AG09319 (cell line): Measurements from ENCODE around the gene MRPL40.

Experiments used
- DNase-seq: peaks from one replicate; pipeline ENCODE4 v3.0.0-alpha.2; 2010; ENCODE audit warnings: low read depth; ENCODE audit errors: extremely low read depth
- CTCF ChIP-seq: IDR thresholded peaks from 2 replicates; pipeline ENCODE4 v1.5.1; 2011; ENCODE audit warnings: low read depth, mild to moderate bottlenecking, inconsistent platforms, low read length, moderate library complexity

Gene MRPL40

DNA sequence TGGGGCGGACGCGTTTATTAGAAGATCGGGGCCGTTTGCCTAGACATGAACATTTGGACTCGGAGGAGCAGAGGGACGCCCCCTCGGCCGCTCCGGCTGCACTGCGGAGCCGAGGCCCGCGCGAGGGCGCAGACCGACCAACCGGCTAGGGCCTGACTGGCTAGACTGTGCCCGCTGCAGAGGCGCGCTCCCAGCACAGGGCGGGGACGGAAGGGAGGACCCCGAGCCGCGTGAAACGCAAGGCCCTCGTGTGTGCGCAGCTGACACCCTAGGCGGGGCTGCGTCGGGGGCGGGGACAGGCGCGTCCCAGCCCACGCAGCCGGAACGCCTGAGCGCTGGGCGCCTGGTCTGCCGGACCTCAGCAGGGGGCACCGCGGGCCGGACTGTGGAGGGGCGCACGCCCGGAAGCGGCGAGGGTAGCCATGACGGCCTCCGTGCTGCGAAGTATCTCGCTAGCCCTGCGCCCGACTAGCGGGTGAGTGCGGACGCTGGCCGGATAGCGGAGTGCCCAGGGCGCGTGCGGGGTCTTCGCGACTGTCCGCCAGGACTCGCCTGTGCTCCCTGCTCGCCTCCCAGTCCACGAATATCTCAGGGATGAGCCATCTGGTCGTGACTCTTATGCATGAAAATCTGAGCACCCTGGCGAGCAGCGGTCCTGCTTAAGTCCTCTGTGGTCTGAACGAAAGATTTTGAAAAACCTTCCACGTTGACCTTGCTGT, at the start of gene MRPL40:
Gene MRPL40 (plus strand): TSS at position 413 of the 719 bp plus-strand sequence. CDS start 10 bp downstream, at position 423.
- no peak for TF ChIP-seq CTCF
- peak; percentile 86 for DNase-seq

DNA sequence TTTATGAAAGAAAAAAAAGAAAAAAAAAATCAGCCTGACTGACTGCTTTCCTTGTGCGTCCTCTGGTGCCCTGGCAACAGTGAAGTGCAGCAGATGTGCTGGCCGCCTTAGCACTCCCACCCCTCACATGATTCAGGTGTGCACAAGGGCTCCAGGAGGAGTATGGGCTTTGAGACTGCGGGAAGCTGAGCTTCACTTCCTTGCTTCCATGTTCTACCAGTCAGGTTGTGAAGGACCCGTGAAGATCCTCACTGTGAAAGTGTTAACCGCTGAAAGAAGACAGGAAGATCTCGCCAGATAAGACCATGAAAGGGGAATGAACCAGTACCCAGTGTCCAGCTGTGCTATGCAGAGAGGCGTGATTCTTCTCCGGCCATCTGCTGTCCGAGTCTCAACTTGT, 49.1 kb upstream of the MRPL40 start:
- no peak for DNase-seq
- no peak for TF ChIP-seq CTCF

- TF ChIP-seq CTCF: no peak
Measured at GRCh38 chr22:19385221-19385906, 47.0 kb upstream of the MRPL40 start.

DNA sequence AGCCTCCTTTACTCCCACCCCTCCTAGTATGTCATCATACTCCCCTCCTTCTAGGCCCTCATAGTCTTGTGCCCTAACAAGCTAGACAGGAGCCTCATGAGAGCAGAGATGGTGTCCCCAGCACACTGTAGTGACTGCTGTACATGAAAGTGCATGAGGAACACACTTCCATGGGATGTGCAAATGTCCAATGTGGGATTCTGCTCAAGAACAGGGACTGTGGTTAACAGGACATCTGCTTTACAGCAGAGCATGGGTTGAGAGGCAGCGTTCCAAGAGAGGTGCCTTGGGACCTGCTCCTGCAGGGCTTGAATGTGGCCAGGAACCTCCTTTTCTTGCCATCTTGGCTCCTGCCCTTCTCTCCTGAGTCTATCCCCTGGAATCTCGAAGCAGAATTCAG, 46.1 kb upstream of the MRPL40 start:
- TF ChIP-seq CTCF: no peak
- DNase-seq: no peak

More at GRCh38 chr22:19385221-19385906, 47.0 kb upstream of the MRPL40 start:
- no peak for DNase-seq

GRCh38 chr22:19387038-19387437, 45.3 kb upstream of the MRPL40 start:
- no peak for DNase-seq
- TF ChIP-seq CTCF: no peak

- no peak for TF ChIP-seq CTCF
- DNase-seq: no peak
Measured at GRCh38 chr22:19387575-19387974, 44.8 kb upstream of the MRPL40 start.

- DNase-seq: no peak
- TF ChIP-seq CTCF: no peak
Measured at GRCh38 chr22:19393704-19394103, 38.6 kb upstream of the MRPL40 start.
